PC-3 (cell line): Measurements from ENCODE around the gene PIAS1.

ENCODE experiments used
- EZH2 ChIP-seq: fragments of 300-600 bp; sonication (generic); IDR thresholded peaks from one replicate; pipeline ENCODE4 v1.6.1; 2017; ENCODE audit warnings: antibody characterized with exemption, mild to moderate bottlenecking, low read length; ENCODE audit not compliant: unreplicated experiment
- EZH2phosphoT487 ChIP-seq: fragments of 300-600 bp; sonication (generic); IDR thresholded peaks from 2 replicates; pipeline ENCODE4 v1.6.1; 2018; ENCODE audit warnings: mild to moderate bottlenecking, antibody characterized with exemption, low read length, borderline replicate concordance
- TF ChIP-seq, protein P1 (sequence below): fragments of 300-600 bp; sonication (generic); conservative IDR thresholded peaks from 2 replicates; pipeline ENCODE4 v1.5.1; 2017; ENCODE audit warnings: antibody characterized with exemption, low read depth, mild to moderate bottlenecking, low read length

GRCh38 chr15:68042855-68043222 is 11.3 kb upstream of the PIAS1 start:
- TF ChIP-seq EZH2 (no peak), EZH2phosphoT487 (no peak)
- TF ChIP-seq, protein P1, sequence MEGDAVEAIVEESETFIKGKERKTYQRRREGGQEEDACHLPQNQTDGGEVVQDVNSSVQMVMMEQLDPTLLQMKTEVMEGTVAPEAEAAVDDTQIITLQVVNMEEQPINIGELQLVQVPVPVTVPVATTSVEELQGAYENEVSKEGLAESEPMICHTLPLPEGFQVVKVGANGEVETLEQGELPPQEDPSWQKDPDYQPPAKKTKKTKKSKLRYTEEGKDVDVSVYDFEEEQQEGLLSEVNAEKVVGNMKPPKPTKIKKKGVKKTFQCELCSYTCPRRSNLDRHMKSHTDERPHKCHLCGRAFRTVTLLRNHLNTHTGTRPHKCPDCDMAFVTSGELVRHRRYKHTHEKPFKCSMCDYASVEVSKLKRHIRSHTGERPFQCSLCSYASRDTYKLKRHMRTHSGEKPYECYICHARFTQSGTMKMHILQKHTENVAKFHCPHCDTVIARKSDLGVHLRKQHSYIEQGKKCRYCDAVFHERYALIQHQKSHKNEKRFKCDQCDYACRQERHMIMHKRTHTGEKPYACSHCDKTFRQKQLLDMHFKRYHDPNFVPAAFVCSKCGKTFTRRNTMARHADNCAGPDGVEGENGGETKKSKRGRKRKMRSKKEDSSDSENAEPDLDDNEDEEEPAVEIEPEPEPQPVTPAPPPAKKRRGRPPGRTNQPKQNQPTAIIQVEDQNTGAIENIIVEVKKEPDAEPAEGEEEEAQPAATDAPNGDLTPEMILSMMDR: no peak
